Activated T-helper 2 cell treated with anti-CD3 and anti-CD28 coated beads, Interferon-gamma antibody, Interleukin-2, Interleukin-4, amounts not matched to agents 10 μg/mL and 5 μg/mL and 100 μg/mL, durations not matched to agents 14 hours and 24 hours and 36 hours (primary cell): Measurements from ENCODE around the gene WDFY4. TPM values are rescaled to one million over a fixed set of nuclear protein-coding genes. Genes with fewer than 3 reads are reported as not detected.

Experiments
- DNase-seq: peaks from one replicate; pipeline ENCODE4 v3.0.0; 2021; ENCODE audit warnings: low spot score
- H3K27ac Mint-ChIP-seq: one replicate; pipeline ENCODE4 v1.8.0; 2021; ENCODE audit warnings: mixed read lengths
- H3K27me3 Mint-ChIP-seq: one replicate; pipeline ENCODE4 v1.8.0; 2021; ENCODE audit warnings: low read depth, mixed read lengths
- H3K36me3 Mint-ChIP-seq: one replicate; pipeline ENCODE4 v1.8.0; 2021; ENCODE audit warnings: low read depth, mixed read lengths
- H3K4me1 Mint-ChIP-seq: one replicate; pipeline ENCODE4 v1.8.0; 2021; ENCODE audit warnings: low read depth, mixed read lengths
- H3K4me3 Mint-ChIP-seq: one replicate; pipeline ENCODE4 v1.8.0; 2021; ENCODE audit warnings: low read depth, mild to moderate bottlenecking, moderate library complexity, mixed read lengths
- H3K9me3 Mint-ChIP-seq: one replicate; pipeline ENCODE4 v1.8.0; 2021; ENCODE audit warnings: mixed read lengths
- intact Hi-C: fragments of 100-400 bp; cut with micrococcal nuclease; formaldehyde crosslinking; loops from one replicate; pipeline ENCODE4 v1.15.1; 2023
- total RNA-seq: library from RNA; stranded (reverse); gene quantifications from 2 replicates; pipeline ENCODE4 v1.2.3, GENCODE V29; 2022

The WDFY4 gene
- total RNA-seq, 1 donor from 2014 or later, result 0.21 TPM

DNA sequence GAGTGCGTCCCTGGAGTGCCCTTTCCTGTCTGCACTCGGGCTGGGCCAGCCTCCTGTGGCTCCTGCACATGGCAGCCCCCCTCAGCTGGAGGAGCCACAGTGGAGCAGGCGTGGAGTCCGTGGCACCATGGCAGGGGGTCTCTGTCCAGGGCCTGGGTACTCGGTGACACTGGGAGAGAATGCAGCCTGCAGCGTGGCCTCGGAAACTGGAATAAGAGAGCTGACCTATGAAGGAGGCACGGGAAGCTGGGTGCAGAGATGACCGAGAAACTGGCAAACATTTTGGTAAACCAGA is 25.8 kb upstream of the WDFY4 start:
- DNase-seq, result no peak
- peaks cover 23% of the 10 kb centered on the region for H3K27me3 Mint-ChIP-seq

DNA sequence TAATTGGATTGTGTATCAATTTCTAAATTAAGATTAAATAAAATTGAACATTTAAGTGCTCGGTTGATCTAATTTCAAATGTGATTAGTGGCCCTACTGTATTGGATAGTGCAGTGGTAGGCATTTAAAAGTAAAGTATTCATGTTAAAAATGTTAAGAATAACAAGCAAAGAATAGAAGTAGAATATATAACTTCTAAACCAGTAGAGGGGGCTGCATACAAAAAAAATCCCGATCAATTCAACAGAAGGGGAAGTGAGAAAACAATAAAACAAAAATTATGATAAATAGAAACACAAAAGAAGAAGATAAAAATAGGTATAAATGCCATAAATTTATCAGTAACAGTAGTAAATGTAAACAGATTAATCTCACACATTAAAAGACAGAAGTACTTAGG is 24.9 kb upstream of the WDFY4 start:
- no peak for DNase-seq
- Mint-ChIP-seq H3K4me1 (peaks cover 3% of the 10 kb centered on the region), H3K36me3 (no peaks in the 10 kb centered on the region), H3K9me3 (peaks cover 2% of the 10 kb centered on the region), H3K4me3 (no peak overlapping the region), H3K27ac (no peak overlapping the region), H3K27me3 (peaks cover 16% of the 10 kb centered on the region)
- intact Hi-C loops, result loop anchor here (2.0 to 10.0 kb wide), 4 partner anchors 52 to 859 kb away; partner anchors contain the start of gene ARHGAP22

More for the DNA sequence above, 25.8 kb upstream of the WDFY4 start:
- Mint-ChIP-seq H3K36me3 (no peaks in the 10 kb centered on the region), H3K27ac (no peak overlapping the region), H3K4me3 (no peak overlapping the region), H3K9me3 (no peaks in the 10 kb centered on the region), H3K4me1 (peaks cover 3% of the 10 kb centered on the region)
- intact Hi-C loops, result loop anchor here (2.0 to 10.0 kb wide), 4 partner anchors 52 to 860 kb away; partner anchors contain the start of gene ARHGAP22

DNA sequence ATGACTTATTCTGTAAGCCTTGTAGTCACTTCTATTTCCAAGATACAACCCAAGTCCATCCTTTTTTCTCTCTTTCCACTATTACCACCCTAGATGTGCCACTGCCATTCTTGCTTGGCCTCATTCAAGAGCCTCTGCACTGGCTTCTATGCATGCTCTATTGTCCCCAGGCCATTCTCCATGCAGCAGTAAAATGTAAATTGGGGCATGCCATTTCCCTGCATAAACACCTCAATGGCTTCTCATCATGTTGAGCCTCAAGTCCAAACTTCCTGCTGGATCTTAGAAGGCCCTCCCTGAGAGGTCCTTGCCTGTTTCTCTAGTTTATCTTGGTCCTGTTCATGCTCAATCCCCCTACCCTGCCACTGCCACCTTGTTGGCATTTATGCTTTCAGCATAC is 23.2 kb upstream of the WDFY4 start:
- Mint-ChIP-seq H3K4me1 (peaks cover 2% of the 10 kb centered on the region), H3K9me3 (peaks cover 5% of the 10 kb centered on the region), H3K27me3 (peaks cover 12% of the 10 kb centered on the region), H3K27ac (no peak overlapping the region), H3K4me3 (no peak overlapping the region), H3K36me3 (no peaks in the 10 kb centered on the region)
- intact Hi-C loops, result no loop called here
- DNase-seq, result no peak

DNA sequence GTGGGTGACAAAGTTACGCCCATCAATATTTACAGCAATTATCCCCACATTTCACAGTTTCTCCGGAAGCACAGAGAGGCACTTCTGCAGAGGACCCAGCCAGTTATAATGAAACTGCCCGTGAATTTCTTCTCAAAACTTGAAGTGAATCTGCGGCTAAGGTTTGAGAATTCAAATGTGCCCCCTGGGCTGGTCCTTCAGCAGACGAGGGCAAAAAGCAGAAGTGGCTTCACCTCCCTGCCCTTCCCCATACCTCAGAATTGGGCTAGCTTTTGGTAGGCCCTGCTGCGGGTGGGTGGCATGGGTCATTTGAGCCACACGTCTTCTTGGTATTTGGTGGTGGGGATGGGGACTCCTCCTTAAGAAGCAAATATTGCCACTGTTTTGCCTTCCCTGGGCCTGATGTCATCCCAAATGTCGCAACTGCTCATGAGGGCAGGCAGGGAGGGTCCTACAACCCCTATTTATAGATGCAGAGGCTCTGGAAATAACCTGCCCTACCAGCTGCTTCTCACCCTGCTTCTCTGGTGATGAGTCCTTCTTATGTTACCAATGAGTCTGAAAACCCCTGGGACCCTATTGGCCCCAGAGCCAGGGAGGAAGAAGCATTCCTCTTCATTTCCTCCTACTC is 16.6 kb upstream of the WDFY4 start:
- H3K4me1 Mint-ChIP-seq, result no peaks in the 10 kb centered on the region
- intact Hi-C loops, result no loop called here
- no peak for DNase-seq
- H3K36me3 Mint-ChIP-seq, result no peaks in the 10 kb centered on the region
- H3K9me3 Mint-ChIP-seq, result peaks cover 5% of the 10 kb centered on the region
- H3K27ac Mint-ChIP-seq, result no peak overlapping the region
- no peak overlapping the region for H3K4me3 Mint-ChIP-seq
- peaks cover 3% of the 10 kb centered on the region for H3K27me3 Mint-ChIP-seq

DNA sequence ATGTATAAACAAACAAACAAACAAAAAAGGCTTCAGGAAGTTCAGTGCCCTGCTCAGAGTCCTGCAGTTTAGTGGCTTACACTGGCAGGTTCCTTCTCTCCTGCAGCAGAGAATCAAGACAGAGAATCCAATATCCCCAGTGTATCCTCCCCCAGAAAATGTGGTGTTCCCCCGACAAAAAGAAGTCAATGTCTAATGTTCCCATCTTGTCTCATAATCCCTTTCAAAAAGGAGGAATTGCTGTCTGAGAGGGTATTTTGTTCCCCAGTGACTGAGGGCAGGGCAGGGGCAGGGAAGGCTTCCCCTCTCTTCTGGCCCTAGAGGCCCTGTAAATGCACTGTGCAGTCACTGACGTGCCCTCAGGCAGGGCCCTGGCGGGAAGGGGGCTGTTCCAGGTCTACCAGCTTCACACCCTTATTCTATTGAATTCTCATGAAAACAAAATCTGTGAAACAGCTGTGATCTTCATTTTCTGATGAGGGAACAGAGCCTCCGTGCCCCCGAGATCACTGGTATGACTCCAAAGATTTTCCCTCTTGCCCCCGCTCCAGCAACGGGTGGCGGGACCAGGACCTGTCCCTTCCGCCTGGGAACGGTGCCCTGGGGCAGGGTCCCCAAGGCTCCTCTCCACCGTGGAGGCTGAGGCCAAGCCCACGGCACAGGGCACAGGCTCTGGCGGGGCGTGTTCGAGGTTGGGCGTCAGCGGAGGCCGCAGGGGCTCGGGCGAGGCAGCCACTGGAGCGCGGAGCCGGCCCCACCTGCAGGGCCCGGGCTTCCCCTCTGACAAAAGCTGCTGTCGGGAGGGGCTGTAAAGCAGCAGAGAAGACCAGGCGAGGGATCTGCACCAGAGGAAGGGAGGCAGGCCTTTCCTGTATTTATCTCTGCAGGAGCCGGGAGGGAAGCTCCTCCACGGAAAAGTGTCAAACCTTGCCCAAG is 13.4 kb upstream of the WDFY4 start:
- Mint-ChIP-seq H3K27ac (no peak overlapping the region), H3K36me3 (no peaks in the 10 kb centered on the region), H3K27me3 (peaks cover 3% of the 10 kb centered on the region), H3K4me1 (no peaks in the 10 kb centered on the region), H3K9me3 (no peaks in the 10 kb centered on the region), H3K4me3 (no peak overlapping the region)
- intact Hi-C loops, result no loop called here
- no peak for DNase-seq

DNA sequence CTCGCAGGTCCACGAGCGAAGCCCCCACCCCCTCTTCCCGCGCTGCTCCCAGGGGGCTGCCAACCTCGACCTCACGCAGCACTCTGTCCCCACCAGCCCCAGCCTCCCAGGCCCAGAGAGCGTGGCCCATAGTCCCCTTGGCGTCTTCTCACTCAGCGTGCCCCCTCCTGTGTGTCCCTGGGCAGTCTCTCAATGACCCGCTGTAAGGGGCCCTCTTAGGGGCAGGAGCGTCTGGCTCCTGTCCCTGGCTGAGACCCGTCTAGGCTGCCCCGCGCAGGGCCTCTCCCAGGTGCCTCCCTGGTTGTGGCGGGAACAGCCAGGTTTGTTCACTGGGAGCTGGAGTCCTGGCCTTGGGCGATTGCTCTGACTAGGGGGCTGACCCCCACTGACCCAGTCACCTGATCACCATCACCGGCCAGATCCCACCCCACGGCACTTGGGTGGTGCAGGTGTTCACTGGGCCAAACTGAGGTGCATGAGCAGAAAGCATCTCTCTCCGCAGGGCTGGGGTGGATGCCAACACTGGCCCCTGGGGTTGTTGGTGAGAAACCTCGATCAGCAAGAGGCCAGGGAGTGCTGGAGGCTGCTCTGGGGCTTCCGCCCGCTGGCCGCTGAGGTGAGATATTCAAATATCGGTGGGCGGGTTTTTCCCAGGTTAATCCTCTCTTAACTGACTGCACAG is 12.6 kb upstream of the WDFY4 start:
- H3K9me3 Mint-ChIP-seq, result no peaks in the 10 kb centered on the region
- H3K27me3 Mint-ChIP-seq, result peaks cover 3% of the 10 kb centered on the region
- H3K4me3 Mint-ChIP-seq, result no peak overlapping the region
- no peak overlapping the region for H3K27ac Mint-ChIP-seq
- H3K4me1 Mint-ChIP-seq, result no peaks in the 10 kb centered on the region
- intact Hi-C loops, result no loop called here
- DNase-seq, result no peak
- no peaks in the 10 kb centered on the region for H3K36me3 Mint-ChIP-seq

DNA sequence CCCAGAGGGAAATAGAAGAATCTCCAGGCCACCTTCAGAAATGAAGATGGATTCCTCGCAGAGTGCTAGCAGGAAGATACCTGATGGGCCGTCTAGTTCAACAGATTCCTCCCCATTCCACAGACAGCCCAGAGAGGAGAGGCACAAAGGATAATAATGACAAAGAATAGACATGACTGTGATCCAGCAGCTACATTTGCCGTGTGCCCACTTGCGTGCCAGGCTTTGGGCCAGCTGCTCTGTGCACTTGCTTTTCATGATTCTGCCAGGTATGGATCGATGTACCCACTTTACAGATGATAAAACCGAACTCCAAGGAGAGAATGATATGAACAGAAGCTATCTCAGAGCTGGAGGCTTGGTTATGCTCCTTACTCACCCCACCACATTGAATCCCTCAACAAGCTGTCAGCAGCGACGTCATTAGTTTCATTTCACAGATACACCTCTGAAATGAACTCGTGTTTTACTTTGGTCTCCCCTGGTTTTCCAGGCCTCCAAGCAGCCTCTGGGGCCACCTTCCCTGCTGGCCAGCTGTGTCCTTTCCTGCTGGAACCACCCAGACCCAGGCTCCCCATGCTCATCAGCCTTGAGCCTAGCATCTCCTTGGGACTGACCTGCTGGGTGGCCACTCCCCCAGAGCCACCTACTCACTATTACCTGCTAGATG is 11.9 kb upstream of the WDFY4 start:
- Mint-ChIP-seq H3K36me3 (no peaks in the 10 kb centered on the region), H3K4me1 (no peaks in the 10 kb centered on the region), H3K27ac (no peak overlapping the region), H3K27me3 (peaks cover 3% of the 10 kb centered on the region), H3K9me3 (peaks cover 5% of the 10 kb centered on the region), H3K4me3 (no peak overlapping the region)
- DNase-seq, result no peak
- intact Hi-C loops, result no loop called here

DNA sequence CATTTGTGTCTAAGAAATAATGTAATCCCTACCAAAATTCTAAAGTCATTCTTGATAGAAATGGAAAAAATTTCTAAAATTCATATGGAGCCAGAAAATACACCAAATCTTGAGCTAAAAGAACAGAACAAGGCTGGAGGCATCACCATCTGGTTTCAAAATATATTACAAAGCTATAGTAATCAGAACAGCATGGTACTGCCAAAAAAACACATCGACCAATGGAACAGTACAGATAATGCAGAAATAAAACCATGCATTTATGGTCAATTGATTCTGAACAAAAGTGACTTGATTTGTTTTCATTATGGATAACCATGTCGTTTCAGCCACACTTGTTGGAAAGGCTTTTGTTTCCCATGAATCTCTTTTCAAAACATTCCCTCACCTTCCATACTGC is 7.0 kb upstream of the WDFY4 start:
- Mint-ChIP-seq H3K27ac (no peak overlapping the region), H3K27me3 (no peaks in the 10 kb centered on the region), H3K4me1 (no peaks in the 10 kb centered on the region), H3K9me3 (peaks cover 8% of the 10 kb centered on the region), H3K4me3 (no peak overlapping the region), H3K36me3 (no peaks in the 10 kb centered on the region)
- intact Hi-C loops, result no loop called here
- DNase-seq, result no peak

DNA sequence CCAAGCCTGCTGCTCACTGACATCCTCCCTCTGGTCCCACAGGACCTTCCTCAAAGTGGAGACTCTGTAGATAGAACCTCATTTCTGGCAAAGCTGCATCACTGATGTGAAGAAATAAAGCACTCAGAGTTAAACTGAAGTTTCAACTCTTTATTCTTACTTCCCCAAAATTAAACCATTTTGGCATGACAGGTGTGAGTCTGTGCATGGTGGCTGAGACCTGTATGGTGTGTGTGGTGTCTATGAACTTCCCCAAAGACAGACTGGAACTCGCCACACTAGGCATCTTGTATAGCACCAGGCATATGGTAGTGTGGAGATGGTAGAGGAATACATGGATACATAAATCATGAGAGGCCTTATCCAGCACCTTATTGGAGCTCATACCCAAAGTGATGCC is 6.6 kb upstream of the WDFY4 start:
- Mint-ChIP-seq H3K9me3 (peaks cover 8% of the 10 kb centered on the region), H3K4me3 (no peak overlapping the region), H3K4me1 (no peaks in the 10 kb centered on the region), H3K36me3 (no peaks in the 10 kb centered on the region), H3K27me3 (no peaks in the 10 kb centered on the region), H3K27ac (no peak overlapping the region)
- DNase-seq, result no peak
- intact Hi-C loops, result no loop called here

DNA sequence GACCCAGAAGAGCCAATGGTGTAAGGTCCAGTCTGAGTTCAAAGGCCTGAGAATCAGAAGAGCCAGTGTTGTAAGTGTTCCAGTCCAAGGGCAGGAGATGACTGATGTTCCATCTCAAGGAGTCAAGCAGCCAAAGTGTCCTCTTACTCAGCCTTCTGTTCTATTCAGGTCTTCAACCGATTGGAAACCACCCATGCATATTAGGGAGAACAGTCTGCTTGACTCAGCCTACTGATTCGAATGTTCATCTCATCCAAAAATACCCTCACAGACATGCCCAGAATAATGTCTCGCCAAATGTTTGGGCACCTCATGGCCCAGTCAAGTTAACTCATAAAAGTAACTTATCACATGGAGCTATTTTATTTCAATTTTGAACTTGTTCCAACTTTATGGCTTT is 2.9 kb upstream of the WDFY4 start:
- H3K27ac Mint-ChIP-seq, result no peak overlapping the region
- peaks cover 8% of the 10 kb centered on the region for H3K9me3 Mint-ChIP-seq
- no peak overlapping the region for H3K4me3 Mint-ChIP-seq
- DNase-seq, result no peak
- H3K36me3 Mint-ChIP-seq, result no peaks in the 10 kb centered on the region
- H3K27me3 Mint-ChIP-seq, result peaks cover 2% of the 10 kb centered on the region
- intact Hi-C loops, result no loop called here
- H3K4me1 Mint-ChIP-seq, result no peaks in the 10 kb centered on the region

DNA sequence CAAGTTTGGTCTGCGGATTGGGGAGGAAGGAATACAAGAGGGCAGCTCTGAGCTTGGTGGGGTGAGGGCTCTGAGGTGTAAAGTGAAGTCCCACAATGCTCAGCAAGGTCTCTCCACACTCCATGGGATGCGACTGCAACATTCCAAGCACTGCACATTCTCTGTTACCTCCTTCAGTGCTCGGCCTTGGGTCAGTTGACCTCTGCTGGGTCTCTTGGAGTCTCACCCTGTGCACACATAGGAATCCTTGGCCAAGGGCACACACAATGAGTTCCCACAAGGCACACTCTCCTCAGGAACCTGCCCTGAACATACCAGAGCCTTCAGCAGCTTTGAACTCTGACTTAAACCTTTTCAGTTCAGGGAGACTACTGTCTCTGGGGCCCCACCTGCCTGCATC is 2.4 kb upstream of the WDFY4 start:
- H3K36me3 Mint-ChIP-seq, result no peaks in the 10 kb centered on the region
- intact Hi-C loops, result no loop called here
- no peak overlapping the region for H3K4me3 Mint-ChIP-seq
- DNase-seq, result no peak
- H3K27me3 Mint-ChIP-seq, result peaks cover 2% of the 10 kb centered on the region
- no peak overlapping the region for H3K27ac Mint-ChIP-seq
- H3K9me3 Mint-ChIP-seq, result peaks cover 6% of the 10 kb centered on the region
- no peaks in the 10 kb centered on the region for H3K4me1 Mint-ChIP-seq

DNA sequence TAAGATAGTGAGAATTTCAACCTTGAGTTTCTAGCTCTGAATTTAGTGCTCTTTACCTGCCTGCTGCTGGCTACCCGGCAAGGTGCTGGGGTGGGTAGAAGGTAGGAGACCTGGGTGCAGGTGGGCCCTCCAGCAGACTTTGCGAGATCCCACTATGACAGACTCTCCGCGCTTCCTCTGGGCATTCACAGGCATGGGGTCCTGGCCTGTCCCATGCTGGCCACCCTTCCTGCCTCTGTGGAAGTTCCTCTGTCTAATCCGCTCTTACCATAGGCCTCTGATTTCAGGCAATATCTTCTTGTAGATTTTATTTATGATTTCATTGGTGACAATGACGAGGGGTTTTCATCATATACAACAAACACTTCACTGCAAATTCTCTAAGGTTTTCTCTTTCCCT is 1.2 kb upstream of the WDFY4 start:
- H3K36me3 Mint-ChIP-seq, result no peaks in the 10 kb centered on the region
- no peak overlapping the region for H3K4me3 Mint-ChIP-seq
- intact Hi-C loops, result no loop called here
- H3K9me3 Mint-ChIP-seq, result no peaks in the 10 kb centered on the region
- no peak for DNase-seq
- no peaks in the 10 kb centered on the region for H3K4me1 Mint-ChIP-seq
- H3K27ac Mint-ChIP-seq, result no peak overlapping the region
- H3K27me3 Mint-ChIP-seq, result peaks cover 4% of the 10 kb centered on the region
